Transverse colon (tissue), 4 donors: Measurements from ENCODE around the gene MACF1. TPM values are rescaled to one million over a fixed set of nuclear protein-coding genes. Genes with fewer than 3 reads are reported as not detected.
A peak's percentile ranks its signal among the peaks of the same experiment; 100 is the strongest.

ENCODE experiments used
- DNase-seq: peaks from one replicate; pipeline ENCODE4 v3.0.0-alpha.2; 2019
- H3K27ac ChIP-seq, 4 donors: fragments of 200-600 bp; sonication (generic); 2 replicates each; pipeline ENCODE4 v1.5.1; 2016 to 2018; ENCODE audit warnings: inconsistent platforms in 4 of 4
- H3K27me3 ChIP-seq: fragments of 200-600 bp; sonication (generic); 2 replicates; pipeline ENCODE4 v1.5.1; 2017; ENCODE audit warnings: inconsistent platforms
- H3K36me3 ChIP-seq, 4 donors: fragments of 200-600 bp; sonication (generic); 2 replicates each; pipeline ENCODE4 v1.5.1; 2017 to 2019; ENCODE audit warnings: inconsistent platforms in 4 of 4
- H3K4me1 ChIP-seq, 4 donors: fragments of 200-600 bp; sonication (generic); 2 replicates each; pipeline ENCODE4 v1.5.1; 2017 to 2020; ENCODE audit warnings: inconsistent platforms in 4 of 4
- H3K4me3 ChIP-seq, 4 donors: fragments of 200-600 bp; sonication (generic); 1 replicate in 1 of 4; 2 replicates in 3 of 4; pipeline versions ENCODE4 v1.5.1 to v1.6.1; 2017 to 2019; ENCODE audit warnings: inconsistent platforms in 4 of 4
- H3K9me3 ChIP-seq, 2 donors: fragments of 200-600 bp; sonication (generic); 2 replicates each; pipeline ENCODE4 v1.5.1; 2017 to 2019; ENCODE audit warnings: inconsistent platforms in 2 of 2
- CTCF ChIP-seq, 5 experiments: fragments of 200-600 bp in 3 of 5; fragments of 450-650 bp in 2 of 5; sonication (generic) in 3 of 5; IDR thresholded peaks; 1 replicate in 2 of 5; 2 replicates in 3 of 5; pipeline ENCODE4 v1.5.1; 2016 to 2017; ENCODE audit warnings: antibody characterized with exemption in 5 of 5, inconsistent platforms in 3 of 5, mild to moderate bottlenecking in 2 of 5, moderate library complexity in 1 of 5
- EP300 ChIP-seq: sonication (generic); formaldehyde crosslinking; IDR thresholded peaks from one replicate; pipeline ENCODE4 v1.6.1; 2017; ENCODE audit warnings: antibody characterized with exemption, low read depth
- POLR2A ChIP-seq: fragments of 450-650 bp; IDR thresholded peaks from one replicate; pipeline ENCODE4 v1.6.1; 2016; ENCODE audit warnings: antibody characterized with exemption, mild to moderate bottlenecking, moderate library complexity
- POLR2AphosphoS5 ChIP-seq, 3 donors: sonication (generic); formaldehyde crosslinking; IDR thresholded peaks; one replicate each; pipeline ENCODE4 v1.6.1; 2016; ENCODE audit warnings: antibody characterized with exemption in 3 of 3
- WGBS, 2 donors: methylation state at CpG; one replicate each; pipeline ENCODE4 v1.1.5; 2018; ENCODE audit warnings: low coverage in 1 of 2; 5-methylcytosine and 5-hydroxymethylcytosine counted together
- in situ Hi-C, 4 donors: fragments of 200-750 bp; cut with MboI; loops; one replicate each; pipeline versions ENCODE4 v1.15.0 to v1.15.1; 2017; ENCODE audit warnings: low sequenced_read_pairs in 3 of 4, low pct_ligation_motif_present in 1 of 4, low pct_unique_long_range_greater_than_20kb in 1 of 4
- intact Hi-C: fragments of 100-400 bp; cut with DNase I; formaldehyde crosslinking; loops from one replicate; pipeline ENCODE4 v1.15.1; 2023; ENCODE audit warnings: low total_unique reads
- total RNA-seq, 4 donors: library from RNA; depleted of rRNA; stranded (reverse); fragments of >200 nt; gene quantifications; one replicate each; pipeline ENCODE4 v1.1.0, GENCODE V29; 2016

Gene MACF1
- total RNA-seq, 4 donors from 2014 or later, result 190 to 300 (median 254) TPM

- TF ChIP-seq POLR2A (no peak), POLR2AphosphoS5 (IDR thresholded peaks at IDR 0.05) (no peak), EP300 (no peak), CTCF (IDR thresholded peaks at IDR 0.05) (no peak)
- peaks cover 0 to 87% (median 35%) of the 10 kb centered on the region in 4 donors for H3K36me3 ChIP-seq
- H3K4me1 ChIP-seq, result peaks cover 0 to 17% (median 6%) of the 10 kb centered on the region in 4 donors
- intact Hi-C loops, result no loop called here
- no peaks in the 10 kb centered on the region for H3K9me3 ChIP-seq
- no peaks in the 10 kb centered on the region for H3K27me3 ChIP-seq
- in situ Hi-C loops, result no loop called here
- WGBS, 2 donors, result 47 to 69% methylated on average over 4 to 5 of the region's 5 CpGs
- DNase-seq, result no peak
- peak overlapping the region in 3 of 4 donors; percentile 15 to 37 (median 33) for H3K27ac ChIP-seq
- H3K4me3 ChIP-seq, result no peak overlapping the region
Measured at GRCh38 chr1:39297551-39297950, 93.1 kb downstream of the MACF1 start.

GRCh38 chr1:39301606-39302005, 97.1 kb downstream of the MACF1 start:
- intact Hi-C loops, result no loop called here
- Histone ChIP-seq H3K9me3 (no peaks in the 10 kb centered on the region), H3K27me3 (no peaks in the 10 kb centered on the region), H3K36me3 (peaks cover 0 to 67% (median 27%) of the 10 kb centered on the region in 4 donors), H3K4me1 (peaks cover 0 to 14% (median 5%) of the 10 kb centered on the region in 4 donors), H3K27ac (no peak overlapping the region), H3K4me3 (no peak overlapping the region)
- in situ Hi-C loops, result no loop called here
- no peak for DNase-seq
- 92 to 95% methylated on average over 5 of the region's 5 CpGs for WGBS, 2 donors
- TF ChIP-seq POLR2AphosphoS5 (IDR thresholded peaks at IDR 0.05) (no peak), EP300 (no peak), POLR2A (no peak), CTCF (IDR thresholded peaks at IDR 0.05) (no peak)

GRCh38 chr1:39305555-39305954, 101.1 kb downstream of the MACF1 start:
- Histone ChIP-seq H3K27me3 (no peaks in the 10 kb centered on the region), H3K27ac (no peak overlapping the region), H3K9me3 (no peaks in the 10 kb centered on the region), H3K36me3 (peaks cover 0 to 51% (median 22%) of the 10 kb centered on the region in 4 donors), H3K4me3 (no peak overlapping the region), H3K4me1 (peaks cover 0 to 6% (median 2%) of the 10 kb centered on the region in 4 donors)
- intact Hi-C loops (no loop called here), in situ Hi-C loops (no loop called here)
- no peak for TF ChIP-seq POLR2A
- TF ChIP-seq EP300, result no peak
- TF ChIP-seq CTCF (IDR thresholded peaks at IDR 0.05), result no peak
- TF ChIP-seq POLR2AphosphoS5 (IDR thresholded peaks at IDR 0.05), result no peak
- WGBS, 2 donors, result 31 to 44% methylated on average over 2 of the region's 2 CpGs
- DNase-seq, result no peak

GRCh38 chr1:39310015-39310414, 105.5 kb downstream of the MACF1 start:
- no peak overlapping the region for H3K27ac ChIP-seq
- TF ChIP-seq EP300 (no peak), POLR2A (no peak), CTCF (IDR thresholded peaks at IDR 0.05) (no peak), POLR2AphosphoS5 (IDR thresholded peaks at IDR 0.05) (no peak)
- no peaks in the 10 kb centered on the region for H3K27me3 ChIP-seq
- DNase-seq, result no peak
- no peak overlapping the region for H3K4me3 ChIP-seq
- intact Hi-C loops, result no loop called here
- H3K9me3 ChIP-seq, result no peaks in the 10 kb centered on the region
- WGBS, 2 donors, result 80 to 91% methylated on average over 3 to 6 of the region's 6 CpGs
- peaks cover 0 to 44% (median 21%) of the 10 kb centered on the region in 4 donors for H3K36me3 ChIP-seq
- in situ Hi-C loops, result no loop called here
- peaks cover 0 to 6% (median 2%) of the 10 kb centered on the region in 4 donors for H3K4me1 ChIP-seq
